ENCODE measurements around the gene ATOH8. TPM values are rescaled to one million over a fixed set of nuclear protein-coding genes. Genes with fewer than 3 reads are reported as not detected.

Gene ATOH8
- total and polyA plus RNA-seq, 10 of the 15 experiments (the other 5 are each of a cell fraction or from before 2014, with no cell fraction given): 0.03 to 0.60 TPM; not detected in 8

GRCh38 chr2:85759257-85759613 lies 5.4 kb downstream of the ATOH8 start (continued):
- no peak for TF ChIP-seq FOS (IDR thresholded peaks at IDR 0.05; ENCODE audit: borderline replicate concordance, extremely low read depth, insufficient read length)
- TF ChIP-seq ZBTB4 (CRISPR knock-in tag; IDR thresholded peaks at IDR 0.05): no peak

GRCh38 chr2:85760371-85760770 lies 6.6 kb downstream of the ATOH8 start:
- SMC1A ChIA-PET (ENCODE audit: uncharacterized antibody, unreplicated experiment): interaction anchor here (0.9 to 2.3 kb wide), 9 partner anchors 8 to 124 kb away, joined by 3 to 7 read pairs (median 3); no protein-coding TSS in a partner anchor
- Histone ChIP-seq H3K9me3 (replicated peaks; ENCODE audit: control insufficient read depth, insufficient read depth, low read length) (no peaks in the 10 kb centered on the region), H3K4me2 (ENCODE audit: control insufficient read depth, insufficient read depth) (no peak overlapping the region), H3K27ac (ENCODE audit: control insufficient read depth, insufficient read depth) (no peak overlapping the region), H4K20me1 (ENCODE audit: control insufficient read depth, insufficient read depth) (0 out of 2 replicates have a peak, but pooled peaks cover 4% of the 10 kb centered on the region), H3K79me2 (ENCODE audit: control insufficient read depth, insufficient read depth, low read length) (no peaks in the 10 kb centered on the region), H3K4me1 (ENCODE audit: control insufficient read depth, insufficient read depth, low read length) (no peaks in the 10 kb centered on the region; the same call in 1 of the 2 replicates), H3K4me3 (no peak overlapping the region), H3K36me3 (ENCODE audit: control insufficient read depth in 2 of 2, insufficient read depth in 2 of 2, low read length in 1 of 2) (no peaks in the 10 kb centered on the region; a peak in 1 of 4 replicates), H2AFZ (ENCODE audit: control insufficient read depth, low read depth, low read length) (no peak overlapping the region), H3K27me3 (replicated peaks in 1 of 2; ENCODE audit: control insufficient read depth in 2 of 2, insufficient read depth in 2 of 2, low read length in 1 of 2) (peaks cover 3 to 6% of the 10 kb centered on the region in 2 experiments; a peak in 3 of 4 replicates), H3K9ac (ENCODE audit: control insufficient read depth, insufficient read depth, low read length) (no peak overlapping the region)
- FAIRE-seq (no peak), ATAC-seq (no peak), DNase-seq (ENCODE audit: low read depth, low spot score) (no peak)
- no TSS peak for BruUV-seq (replicated peaks)
- in situ Hi-C loops (cut with MboI) (no loop called here), intact Hi-C loops (cut with micrococcal nuclease; ENCODE audit: unreplicated experiment) (no loop called here)
- POLR2A ChIA-PET: interaction anchor here (1.4 kb wide), 1 partner anchor 18 kb away, joined by 4 read pairs; no protein-coding TSS in a partner anchor
- RAD21 ChIA-PET (ENCODE audit: unreplicated experiment): interaction anchor here (0.8 to 1.9 kb wide), 4 partner anchors 15 to 53 kb away, joined by 3 to 6 read pairs (median 5); no protein-coding TSS in a partner anchor
- TF ChIP-seq TAF1 (IDR thresholded peaks at IDR 0.05; ENCODE audit: borderline replicate concordance, low read depth, low read length): no peak
- no peak for TF ChIP-seq CREB1 (IDR thresholded peaks at IDR 0.05; ENCODE audit: low read depth)
- TF ChIP-seq GABPA (IDR thresholded peaks at IDR 0.05; ENCODE audit: low read depth): no peak
- TF ChIP-seq RELB (IDR thresholded peaks at IDR 0.05; ENCODE audit: low read depth): no peak
- no peak for TF ChIP-seq GATAD2B (conservative IDR thresholded peaks at IDR 0.05; ENCODE audit: low read depth)
- no peak for TF ChIP-seq RUNX3 (IDR thresholded peaks at IDR 0.05; ENCODE audit: low read length)
- no peak for TF ChIP-seq ZNF24 (IDR thresholded peaks at IDR 0.05)
- TF ChIP-seq KLF5 (IDR thresholded peaks at IDR 0.05; ENCODE audit: partially characterized antibody): no peak
- no peak for TF ChIP-seq ZBTB11 (CRISPR knock-in tag; IDR thresholded peaks at IDR 0.05)
- TF ChIP-seq NFXL1 (IDR thresholded peaks at IDR 0.05; ENCODE audit: borderline replicate concordance): no peak
- TF ChIP-seq MLLT1 (IDR thresholded peaks at IDR 0.05): no peak
- 39% methylated on average over 6 of the region's 6 CpGs for WGBS (ENCODE audit: insufficient coverage, insufficient replicate concordance, low lambda C conversion rate, missing lambda C conversion rate)
- CTCF ChIA-PET: interaction anchor here (0.6 to 5.1 kb wide), 9 partner anchors 9 to 123 kb away, joined by 3 to 35 read pairs (median 5); partner anchors contain the start of gene ATOH8
